SK-N-MC (cell line): ENCODE results near the gene MYT1.

Experiments
- DNase-seq: peaks from one replicate; pipeline ENCODE4 v3.0.0-alpha.2; 2011; ENCODE audit warnings: low read depth, low spot score
- H3K27ac ChIP-seq: fragments of 200-600 bp; sonication (generic); 2 replicates; pipeline ENCODE4 v1.5.1; 2016; ENCODE audit warnings: mixed run types
- H3K36me3 ChIP-seq: fragments of 200-600 bp; sonication (generic); 2 replicates; pipeline ENCODE4 v1.6.1; 2017; ENCODE audit warnings: antibody characterized with exemption, low read length, mixed read lengths; ENCODE audit not compliant: insufficient read depth
- H3K4me3 ChIP-seq: fragments of 200-600 bp; sonication (generic); 2 replicates; pipeline ENCODE4 v1.5.1; 2016
- H3K9ac ChIP-seq: fragments of 200-600 bp; sonication (generic); 2 replicates; pipeline ENCODE4 v1.8.0; 2017; ENCODE audit warnings: mixed run types, mixed read lengths; ENCODE audit not compliant: insufficient read length
- H3K9me3 ChIP-seq: fragments of 200-600 bp; sonication (generic); 2 replicates; pipeline ENCODE4 v1.6.1; 2017; ENCODE audit warnings: low read depth, mild to moderate bottlenecking, antibody characterized with exemption, low read length, moderate library complexity, mixed read lengths
- EZH2 ChIP-seq: fragments of 200-600 bp; sonication (generic); IDR thresholded peaks from one replicate; pipeline ENCODE4 v1.6.1; 2017; ENCODE audit warnings: antibody characterized with exemption
- FOXP2 ChIP-seq: optimal IDR thresholded peaks from 2 replicates; pipeline ENCODE3; 2011; ENCODE audit warnings: mild to moderate bottlenecking, moderate library complexity; ENCODE audit not compliant: insufficient read depth; ENCODE audit errors: extremely low read length, control extremely low read depth
- POLR2AphosphoS5 ChIP-seq: IDR thresholded peaks from 2 replicates; pipeline ENCODE4 v1.6.1; 2012; ENCODE audit warnings: mild to moderate bottlenecking, low read depth, low read length, borderline replicate concordance

The MYT1 gene

GRCh38 chr20:64225828-64226598 is 61.8 kb downstream of the MYT1 start:
- Histone ChIP-seq H3K4me3 (no peak overlapping the region), H3K27ac (no peak overlapping the region), H3K9me3 (no peaks in the 10 kb centered on the region), H3K36me3 (no peaks in the 10 kb centered on the region), H3K9ac (no peak overlapping the region)
- DNase-seq, result no peak
- TF ChIP-seq EZH2 (no peak), FOXP2 (no peak), POLR2AphosphoS5 (no peak)

- Histone ChIP-seq H3K9me3 (no peaks in the 10 kb centered on the region), H3K9ac (no peak overlapping the region), H3K36me3 (no peaks in the 10 kb centered on the region), H3K27ac (no peak overlapping the region), H3K4me3 (no peak overlapping the region)
- TF ChIP-seq POLR2AphosphoS5, result no peak
- TF ChIP-seq FOXP2, result no peak
- no peak for TF ChIP-seq EZH2
- no peak for DNase-seq
Observed at GRCh38 chr20:64226686-64227580, 62.7 kb downstream of the MYT1 start.

DNA sequence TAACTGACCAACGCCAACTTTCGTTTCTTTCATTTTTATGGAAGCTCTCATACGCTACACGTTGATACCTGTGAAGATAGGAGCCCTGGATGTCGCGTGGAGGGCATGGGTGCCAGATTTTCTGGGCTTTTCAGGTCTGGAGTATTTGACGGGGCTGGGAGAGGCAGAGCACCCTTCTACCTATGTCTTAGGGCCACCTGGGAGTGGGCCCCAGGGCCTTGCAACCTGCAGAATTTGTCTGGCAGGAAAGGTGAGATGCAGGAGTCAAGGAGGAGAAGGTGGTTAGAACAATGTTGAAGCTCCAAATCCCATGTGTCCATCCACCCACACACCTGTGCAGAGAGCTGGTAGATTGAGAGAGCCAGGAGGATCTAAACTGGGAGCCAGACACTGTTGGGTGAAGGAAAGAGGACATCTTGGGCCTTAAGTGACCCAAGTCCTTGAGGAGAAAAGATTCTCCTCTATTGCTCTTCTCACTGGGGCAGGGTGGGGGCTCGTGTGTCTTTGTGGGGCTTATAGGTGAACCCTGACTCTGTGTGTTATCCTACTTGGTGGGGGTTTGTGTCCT is 63.9 kb downstream of the MYT1 start:
- Histone ChIP-seq H3K27ac (no peak overlapping the region), H3K36me3 (no peaks in the 10 kb centered on the region), H3K9me3 (no peaks in the 10 kb centered on the region), H3K4me3 (no peak overlapping the region), H3K9ac (no peak overlapping the region)
- no peak for TF ChIP-seq POLR2AphosphoS5
- DNase-seq, result no peak

- no peaks in the 10 kb centered on the region for H3K9me3 ChIP-seq
- H3K36me3 ChIP-seq, result no peaks in the 10 kb centered on the region
- no peak for TF ChIP-seq EZH2
- TF ChIP-seq POLR2AphosphoS5, result no peak
- TF ChIP-seq FOXP2, result no peak
Observed at GRCh38 chr20:64228751-64229506, 64.7 kb downstream of the MYT1 start.

DNA sequence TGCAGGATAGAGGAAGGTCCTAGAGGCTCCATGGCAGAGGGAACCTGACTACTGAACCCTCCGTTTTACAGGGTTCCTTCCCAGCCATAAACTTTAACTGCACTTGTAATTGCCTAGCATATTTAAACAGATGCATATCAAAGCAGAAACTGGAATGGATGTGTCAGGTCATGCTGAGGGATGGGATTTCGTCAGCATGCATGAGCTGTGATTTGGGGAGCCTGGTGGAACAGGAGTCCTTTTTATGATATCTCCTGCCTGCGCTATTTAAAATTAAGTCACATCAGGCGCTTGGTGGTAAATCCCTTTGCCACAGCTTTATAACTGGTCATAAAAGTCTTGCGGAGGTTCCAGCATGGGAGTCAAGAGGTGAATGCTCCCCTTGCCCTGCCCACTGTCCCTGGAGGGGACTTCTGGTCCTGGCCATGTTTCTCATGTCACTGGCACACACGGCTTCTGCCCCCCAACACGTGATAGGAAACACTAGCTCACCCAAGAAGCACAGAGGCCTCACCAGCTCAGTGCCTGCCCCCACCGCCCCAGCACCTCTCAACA is 65.3 kb downstream of the MYT1 start:
- TF ChIP-seq EZH2 (no peak), POLR2AphosphoS5 (no peak), FOXP2 (no peak)
- Histone ChIP-seq H3K9ac (no peak overlapping the region), H3K4me3 (no peak overlapping the region), H3K27ac (no peak overlapping the region), H3K9me3 (no peaks in the 10 kb centered on the region), H3K36me3 (no peaks in the 10 kb centered on the region)
- no peak for DNase-seq

More at GRCh38 chr20:64228751-64229506, 64.7 kb downstream of the MYT1 start:
- no peak overlapping the region for H3K4me3 ChIP-seq
- no peak overlapping the region for H3K9ac ChIP-seq
- H3K27ac ChIP-seq, result no peak overlapping the region
- DNase-seq, result no peak

DNA sequence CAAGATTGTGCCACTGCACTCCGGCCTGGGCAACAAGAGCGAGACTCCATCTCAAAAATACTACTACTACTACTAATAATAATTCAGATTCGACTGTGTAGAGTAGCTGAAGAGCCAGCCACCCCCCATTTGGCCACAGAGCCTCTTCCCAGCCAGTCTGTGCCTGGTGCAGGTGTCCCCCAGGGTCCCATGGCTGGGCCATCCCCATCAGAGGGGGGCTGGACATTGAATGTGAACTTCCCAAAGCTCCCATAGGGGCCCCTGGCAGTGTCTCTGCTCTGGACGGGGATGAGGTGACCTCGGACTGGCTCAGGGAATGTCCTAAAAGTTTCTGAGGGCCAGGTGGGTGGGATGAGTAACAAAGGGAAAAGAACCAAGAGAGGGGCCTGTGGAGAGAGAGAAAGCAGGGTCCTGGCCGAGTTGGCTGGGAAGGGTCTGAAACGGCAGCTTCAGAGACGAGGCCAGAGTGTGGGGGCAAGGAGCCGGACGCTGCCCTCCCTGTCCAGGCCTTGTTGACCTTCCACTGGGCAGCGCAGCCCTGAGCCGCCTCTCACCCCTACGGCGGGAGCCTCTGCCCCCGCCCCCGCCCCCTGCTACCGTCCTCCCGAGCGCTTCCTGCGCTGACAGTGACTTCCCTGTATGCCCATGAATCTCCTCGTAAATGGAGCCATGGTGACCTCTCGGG is 66.4 kb downstream of the MYT1 start:
- Histone ChIP-seq H3K9me3 (no peaks in the 10 kb centered on the region), H3K27ac (no peak overlapping the region), H3K36me3 (no peaks in the 10 kb centered on the region), H3K4me3 (no peak overlapping the region), H3K9ac (no peak overlapping the region)
- TF ChIP-seq FOXP2 (no peak), POLR2AphosphoS5 (no peak), EZH2 (no peak)
- DNase-seq, result no peak
